ENCODE data around the gene TGFBRAP1. TPM values are rescaled to one million over a fixed set of nuclear protein-coding genes. Genes with fewer than 3 reads are reported as not detected.

Gene TGFBRAP1
- total RNA-seq, 2 donors from 2014 or later: 15.5 to 17.4 TPM

DNA sequence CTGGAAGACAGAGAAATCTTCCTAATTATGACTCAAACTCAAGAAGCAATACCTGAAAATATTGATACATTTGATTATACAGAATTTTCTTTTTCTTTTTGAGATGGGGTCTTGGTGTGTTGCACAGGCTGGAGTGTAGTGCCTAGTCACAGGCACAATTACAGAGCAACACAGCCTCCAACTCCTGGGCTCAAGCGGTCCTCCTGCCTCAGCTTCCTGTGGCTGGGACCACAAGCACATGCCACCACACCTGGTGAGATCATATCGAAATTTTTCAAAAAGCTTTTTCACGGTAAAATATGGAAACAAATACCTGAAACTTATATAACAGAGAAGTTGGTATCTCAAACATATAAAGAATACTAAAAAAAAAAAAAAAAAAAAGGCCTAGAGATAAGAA, 27.9 kb downstream of the TGFBRAP1 start:
- Mint-ChIP-seq H3K4me3 (no peak overlapping the region), H3K4me1 (no peaks in the 10 kb centered on the region), H3K27me3 (ENCODE audit: insufficient read depth) (no peaks in the 10 kb centered on the region), H3K27ac (no peak overlapping the region), H3K9me3 (peaks cover 2% of the 10 kb centered on the region), H3K36me3 (ENCODE audit: low read depth) (peaks cover 23% of the 10 kb centered on the region)
- H3K27ac ChIP-seq (ENCODE audit: low read depth, low read length): no peak overlapping the region
- H3K9me3 ChIP-seq (ENCODE audit: control insufficient read depth, low read length): no peaks in the 10 kb centered on the region
- 93% methylated on average over 3 of the region's 3 CpGs; no CpG with 5 or more reads in 1 of the 2 experiments for WGBS, 2 experiments (ENCODE audit: insufficient coverage in 1 of 2, insufficient read length in 1 of 2)
- DNase-seq: peak; percentile 5
- no peaks in the 10 kb centered on the region for H3K27me3 ChIP-seq (ENCODE audit: control insufficient read depth, insufficient read depth, low read length, poor library complexity, severe bottlenecking)
- H3K9ac ChIP-seq (ENCODE audit: extremely low read depth, low read length, poor library complexity, severe bottlenecking): no peak overlapping the region
- no peaks in the 10 kb centered on the region for H3K4me1 ChIP-seq (ENCODE audit: control insufficient read depth, insufficient read depth, low read length)
- TF ChIP-seq, protein P1, sequence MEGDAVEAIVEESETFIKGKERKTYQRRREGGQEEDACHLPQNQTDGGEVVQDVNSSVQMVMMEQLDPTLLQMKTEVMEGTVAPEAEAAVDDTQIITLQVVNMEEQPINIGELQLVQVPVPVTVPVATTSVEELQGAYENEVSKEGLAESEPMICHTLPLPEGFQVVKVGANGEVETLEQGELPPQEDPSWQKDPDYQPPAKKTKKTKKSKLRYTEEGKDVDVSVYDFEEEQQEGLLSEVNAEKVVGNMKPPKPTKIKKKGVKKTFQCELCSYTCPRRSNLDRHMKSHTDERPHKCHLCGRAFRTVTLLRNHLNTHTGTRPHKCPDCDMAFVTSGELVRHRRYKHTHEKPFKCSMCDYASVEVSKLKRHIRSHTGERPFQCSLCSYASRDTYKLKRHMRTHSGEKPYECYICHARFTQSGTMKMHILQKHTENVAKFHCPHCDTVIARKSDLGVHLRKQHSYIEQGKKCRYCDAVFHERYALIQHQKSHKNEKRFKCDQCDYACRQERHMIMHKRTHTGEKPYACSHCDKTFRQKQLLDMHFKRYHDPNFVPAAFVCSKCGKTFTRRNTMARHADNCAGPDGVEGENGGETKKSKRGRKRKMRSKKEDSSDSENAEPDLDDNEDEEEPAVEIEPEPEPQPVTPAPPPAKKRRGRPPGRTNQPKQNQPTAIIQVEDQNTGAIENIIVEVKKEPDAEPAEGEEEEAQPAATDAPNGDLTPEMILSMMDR (conservative IDR thresholded peaks at IDR 0.05): no peak
- H3K36me3 ChIP-seq (ENCODE audit: control insufficient read depth, insufficient read depth, low read length): peaks cover 11% of the 10 kb centered on the region
- H3K4me3 ChIP-seq (ENCODE audit: low read length): no peak overlapping the region

GRCh38 chr2:105299290-105299689, 30.2 kb downstream of the TGFBRAP1 start:
- DNase-seq: peak; percentile 75
- Histone ChIP-seq H3K27ac (ENCODE audit: low read depth, low read length) (no peak overlapping the region), H3K4me1 (ENCODE audit: control insufficient read depth, insufficient read depth, low read length) (no peaks in the 10 kb centered on the region), H3K9ac (ENCODE audit: extremely low read depth, low read length, poor library complexity, severe bottlenecking) (no peak overlapping the region), H3K9me3 (ENCODE audit: control insufficient read depth, low read length) (no peaks in the 10 kb centered on the region), H3K36me3 (ENCODE audit: control insufficient read depth, insufficient read depth, low read length) (peaks cover 13% of the 10 kb centered on the region), H3K4me3 (ENCODE audit: low read length) (no peak overlapping the region), H3K27me3 (ENCODE audit: control insufficient read depth, insufficient read depth, low read length, poor library complexity, severe bottlenecking) (no peaks in the 10 kb centered on the region)
- TF ChIP-seq, protein P1 (conservative IDR thresholded peaks at IDR 0.05): peak; percentile 60
- H3K4me3 Mint-ChIP-seq: no peak overlapping the region
- H3K9me3 Mint-ChIP-seq: no peaks in the 10 kb centered on the region
- 92 to 100% methylated on average over 2 to 5 of the region's 5 CpGs for WGBS, 2 experiments (ENCODE audit: insufficient coverage in 1 of 2, insufficient read length in 1 of 2)
- H3K27ac Mint-ChIP-seq: no peak overlapping the region
- no peaks in the 10 kb centered on the region for H3K27me3 Mint-ChIP-seq (ENCODE audit: insufficient read depth)
- H3K4me1 Mint-ChIP-seq: peaks cover 1% of the 10 kb centered on the region
- peaks cover 23% of the 10 kb centered on the region for H3K36me3 Mint-ChIP-seq (ENCODE audit: low read depth)

GRCh38 chr2:105298017-105298416, 31.5 kb downstream of the TGFBRAP1 start:
- Mint-ChIP-seq H3K4me3 (no peak overlapping the region), H3K4me1 (peaks cover 1% of the 10 kb centered on the region), H3K9me3 (no peaks in the 10 kb centered on the region), H3K36me3 (ENCODE audit: low read depth) (peaks cover 23% of the 10 kb centered on the region), H3K27me3 (ENCODE audit: insufficient read depth) (no peaks in the 10 kb centered on the region), H3K27ac (no peak overlapping the region)
- Histone ChIP-seq H3K9me3 (ENCODE audit: control insufficient read depth, low read length) (no peaks in the 10 kb centered on the region), H3K9ac (ENCODE audit: extremely low read depth, low read length, poor library complexity, severe bottlenecking) (no peak overlapping the region), H3K4me3 (ENCODE audit: low read length) (no peak overlapping the region), H3K36me3 (ENCODE audit: control insufficient read depth, insufficient read depth, low read length) (peaks cover 19% of the 10 kb centered on the region), H3K27ac (ENCODE audit: low read depth, low read length) (no peak overlapping the region), H3K27me3 (ENCODE audit: control insufficient read depth, insufficient read depth, low read length, poor library complexity, severe bottlenecking) (no peaks in the 10 kb centered on the region), H3K4me1 (ENCODE audit: control insufficient read depth, insufficient read depth, low read length) (no peaks in the 10 kb centered on the region)
- TF ChIP-seq, protein P1 (conservative IDR thresholded peaks at IDR 0.05): no peak
- DNase-seq: no peak
- 95 to 100% methylated on average over 3 of the region's 3 CpGs for WGBS, 2 experiments (ENCODE audit: insufficient coverage in 1 of 2, insufficient read length in 1 of 2)
